Fibroblast of lung (primary cell): ENCODE data around the gene TSPAN18.

Source experiments
- CTCF ChIP-seq, 2 donors: IDR thresholded peaks in 1 of 2; conservative IDR thresholded peaks in 1 of 2; 1 replicate in 1 of 2; 2 replicates in 1 of 2; pipeline ENCODE4 v1.5.1; 2011 to 2012; ENCODE audit warnings: low read length in 2 of 2, control low read depth in 1 of 2, inconsistent platforms in 1 of 2, low read depth in 1 of 2, mild to moderate bottlenecking in 1 of 2
- EZH2 ChIP-seq: IDR thresholded peaks from 2 replicates; pipeline ENCODE4 v1.5.1; 2012; ENCODE audit warnings: low read length, control low read depth, mild to moderate bottlenecking; ENCODE audit errors: missing control alignments

DNA sequence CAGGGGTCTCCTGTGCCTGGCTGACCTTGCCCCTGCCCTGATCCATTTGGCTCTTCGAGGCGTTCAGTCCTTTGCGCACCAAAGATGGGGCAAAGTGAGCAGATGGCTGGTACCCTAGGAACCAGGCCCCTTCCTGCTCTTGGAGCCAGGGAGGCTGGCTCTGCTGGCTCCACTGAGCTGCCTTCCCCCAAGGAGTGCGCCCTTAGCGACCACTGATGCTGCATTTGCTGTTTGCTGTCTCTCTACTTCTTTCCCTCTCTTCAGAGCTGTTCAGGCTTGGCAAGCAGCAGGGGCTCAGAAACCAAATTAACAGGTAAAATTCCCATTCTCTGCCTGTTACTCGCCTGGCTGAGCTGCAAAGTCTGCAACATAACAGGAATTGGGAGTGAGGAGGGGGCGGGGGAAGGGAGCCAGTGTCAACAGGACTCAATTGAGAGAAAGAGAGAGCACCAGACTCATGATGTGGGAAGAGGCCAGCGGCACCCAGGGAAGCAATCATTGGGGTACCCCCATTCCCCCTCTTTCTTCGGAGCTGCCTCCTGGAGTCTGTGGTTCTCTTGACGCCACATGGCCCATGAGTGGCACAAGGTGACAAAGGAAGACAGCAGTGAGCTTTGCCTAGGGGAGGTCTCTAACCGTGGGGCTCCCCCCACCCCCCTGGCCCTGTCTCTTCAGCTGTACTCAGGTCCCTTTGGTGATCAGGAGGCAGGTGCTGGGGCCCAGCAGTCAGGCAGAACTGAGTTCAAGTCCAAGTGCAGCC lies 121.6 kb downstream of the TSPAN18 start:
- TF ChIP-seq EZH2, result no peak
- no peak for TF ChIP-seq CTCF (conservative IDR thresholded peaks at IDR 0.05 in 1 of 2, IDR thresholded peaks at IDR 0.05 in 1 of 2; ENCODE audit: low read depth in 1 of 2, low read length in 2 of 2)
